Heart left ventricle (tissue), 13 donors: Measurements from ENCODE around the gene GPR152.

ENCODE experiments used
- POLR2A ChIP-seq, 2 donors: fragments of 450-650 bp; IDR thresholded peaks; one replicate each; pipeline ENCODE4 v1.6.1; 2017; ENCODE audit warnings: antibody characterized with exemption in 2 of 2, mild to moderate bottlenecking in 2 of 2, moderate library complexity in 2 of 2
- TF ChIP-seq, protein P1 (sequence below), 12 donors: fragments of 200-600 bp; sonication (generic) in 4 of 12; IDR thresholded peaks; one replicate each; pipeline versions ENCODE4 v1.5.0 to v1.8.0; 2018 to 2022; ENCODE audit warnings: antibody characterized with exemption in 12 of 12, mild to moderate bottlenecking in 5 of 12
- donor health status: ischemic (EF 13 %, LVEDD 7.1; RV severe dilation, severe dysfunction).
- donor health status: DM: no; HTN: yes; CAD: no.
- donor health status: DM: no; HTN: no; CAD: no.
- donor health status: ischemic (EF 25% LVEDD 6.9; RV normal size, moderate dysfunction).
- donor health status: ischemic (EF 25% LVEDD 5.7; RV mildly dilated, moderate dysfunction).
- donor health status: ischemic (EF 35%, LVEDD 5.7; RV mildly dilated, moderate dysfunction).
- donor health status: nonischemic (EF 11% LVEDD 7.7; RV severe dilation, severe dysfunction).
- donor health status: DM: yes; HTN: yes; CAD: no.
- donor health status: PGD.
- donor health status: ischemic (EF 29% LVEDD 5.4; RV normal size, mild dysfunction).
- donor health status: nonischemic (EF 23%, LVEDD 6.1; RV moderate dilation, normal function).

DNA sequence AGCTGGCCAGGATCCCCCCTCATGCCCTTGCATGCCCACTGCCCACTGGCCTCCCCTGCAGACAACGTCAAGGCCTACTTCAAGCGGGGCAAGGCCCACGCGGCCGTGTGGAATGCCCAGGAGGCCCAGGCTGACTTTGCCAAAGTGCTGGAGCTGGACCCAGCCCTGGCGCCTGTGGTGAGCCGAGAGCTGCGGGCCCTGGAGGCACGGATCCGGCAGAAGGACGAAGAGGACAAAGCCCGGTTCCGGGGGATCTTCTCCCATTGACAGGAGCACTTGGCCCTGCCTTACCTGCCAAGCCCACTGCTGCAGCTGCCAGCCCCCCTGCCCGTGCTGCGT is 38.2 kb upstream of the GPR152 start:
- TF ChIP-seq, protein P1, sequence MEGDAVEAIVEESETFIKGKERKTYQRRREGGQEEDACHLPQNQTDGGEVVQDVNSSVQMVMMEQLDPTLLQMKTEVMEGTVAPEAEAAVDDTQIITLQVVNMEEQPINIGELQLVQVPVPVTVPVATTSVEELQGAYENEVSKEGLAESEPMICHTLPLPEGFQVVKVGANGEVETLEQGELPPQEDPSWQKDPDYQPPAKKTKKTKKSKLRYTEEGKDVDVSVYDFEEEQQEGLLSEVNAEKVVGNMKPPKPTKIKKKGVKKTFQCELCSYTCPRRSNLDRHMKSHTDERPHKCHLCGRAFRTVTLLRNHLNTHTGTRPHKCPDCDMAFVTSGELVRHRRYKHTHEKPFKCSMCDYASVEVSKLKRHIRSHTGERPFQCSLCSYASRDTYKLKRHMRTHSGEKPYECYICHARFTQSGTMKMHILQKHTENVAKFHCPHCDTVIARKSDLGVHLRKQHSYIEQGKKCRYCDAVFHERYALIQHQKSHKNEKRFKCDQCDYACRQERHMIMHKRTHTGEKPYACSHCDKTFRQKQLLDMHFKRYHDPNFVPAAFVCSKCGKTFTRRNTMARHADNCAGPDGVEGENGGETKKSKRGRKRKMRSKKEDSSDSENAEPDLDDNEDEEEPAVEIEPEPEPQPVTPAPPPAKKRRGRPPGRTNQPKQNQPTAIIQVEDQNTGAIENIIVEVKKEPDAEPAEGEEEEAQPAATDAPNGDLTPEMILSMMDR (IDR thresholded peaks at IDR 0.05): no peak
- TF ChIP-seq POLR2A (IDR thresholded peaks at IDR 0.05): no peak
